NB4 (cell line): ENCODE measurements around the gene NLRP4.

Experiments used
- DNase-seq: peaks from one replicate; pipeline ENCODE4 v3.0.0; 2010; ENCODE audit warnings: low read depth
- H3K4me3 ChIP-seq: one replicate; pipeline ENCODE4 v1.5.1; 2011; ENCODE audit warnings: mild to moderate bottlenecking, low read depth, low read length, moderate library complexity
- CTCF ChIP-seq: IDR thresholded peaks from one replicate; pipeline ENCODE4 v1.5.1; 2012; ENCODE audit warnings: low read depth, low read length
- MAX ChIP-seq: IDR thresholded peaks from 2 replicates; pipeline ENCODE4 v1.6.1; 2011; ENCODE audit warnings: low read depth, low read length
- MYC ChIP-seq: IDR thresholded peaks from 2 replicates; pipeline ENCODE4 v1.6.1; 2011; ENCODE audit warnings: low read depth, low read length
- POLR2A ChIP-seq: IDR thresholded peaks from 2 replicates; pipeline ENCODE4 v1.6.1; 2011; ENCODE audit warnings: mild to moderate bottlenecking; ENCODE audit not compliant: insufficient read length; ENCODE audit errors: extremely low read depth

NLRP4 gene

GRCh38 chr19:55930996-55931515, 94.7 kb downstream of the NLRP4 start:
- no peak for DNase-seq
- H3K4me3 ChIP-seq, result no peak overlapping the region
- no peak for TF ChIP-seq MYC
- TF ChIP-seq MAX, result no peak
- TF ChIP-seq CTCF, result no peak
- no peak for TF ChIP-seq POLR2A
